Measurements from ENCODE around the gene MYL10. TPM values are rescaled to one million over a fixed set of nuclear protein-coding genes. Genes with fewer than 3 reads are reported as not detected.
"Not testable (repeated sequence)": the region's sequence is repeated elsewhere in the genome, so short reads cannot be mapped to it uniquely, and the experiment has no call there.

MYL10 gene
- total and polyA plus RNA-seq, 2 experiments from 2014 or later, result 1.3 TPM; not detected in 1

DNA sequence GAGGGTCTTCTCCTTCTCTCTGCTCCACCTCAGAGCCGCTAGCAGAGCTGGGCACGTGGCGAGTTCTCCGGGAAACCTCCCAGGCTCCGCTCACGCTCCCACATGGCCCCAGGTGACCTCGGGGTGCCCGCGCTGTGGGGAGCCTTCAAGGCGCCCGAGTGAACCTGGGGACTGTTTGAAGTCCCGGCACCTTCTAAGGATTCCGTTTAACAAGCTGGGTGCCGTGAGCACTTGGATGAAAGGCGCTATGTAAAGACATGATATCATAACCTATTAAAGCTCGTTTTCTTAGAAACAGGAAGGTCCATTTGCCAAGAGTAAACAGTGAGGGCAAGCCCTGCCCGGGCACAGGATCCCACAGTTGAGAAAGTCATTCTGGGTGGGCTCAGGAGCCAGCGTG, 15.8 kb upstream of the MYL10 start:
- no peak overlapping the region for H3K27ac ChIP-seq (ENCODE audit: low read depth)
- no peak overlapping the region for H3K27ac Mint-ChIP-seq
- no peak for DNase-seq (ENCODE audit: low spot score)
- H3K36me3 Mint-ChIP-seq (ENCODE audit: low read depth), result no peaks in the 10 kb centered on the region
- no peak overlapping the region for H3K4me2 ChIP-seq
- no peaks in the 10 kb centered on the region for H3K9me3 Mint-ChIP-seq
- no peak for TF ChIP-seq EZH2 (IDR thresholded peaks at IDR 0.05; ENCODE audit: low read depth, unreplicated experiment)
- TF ChIP-seq, protein P1, sequence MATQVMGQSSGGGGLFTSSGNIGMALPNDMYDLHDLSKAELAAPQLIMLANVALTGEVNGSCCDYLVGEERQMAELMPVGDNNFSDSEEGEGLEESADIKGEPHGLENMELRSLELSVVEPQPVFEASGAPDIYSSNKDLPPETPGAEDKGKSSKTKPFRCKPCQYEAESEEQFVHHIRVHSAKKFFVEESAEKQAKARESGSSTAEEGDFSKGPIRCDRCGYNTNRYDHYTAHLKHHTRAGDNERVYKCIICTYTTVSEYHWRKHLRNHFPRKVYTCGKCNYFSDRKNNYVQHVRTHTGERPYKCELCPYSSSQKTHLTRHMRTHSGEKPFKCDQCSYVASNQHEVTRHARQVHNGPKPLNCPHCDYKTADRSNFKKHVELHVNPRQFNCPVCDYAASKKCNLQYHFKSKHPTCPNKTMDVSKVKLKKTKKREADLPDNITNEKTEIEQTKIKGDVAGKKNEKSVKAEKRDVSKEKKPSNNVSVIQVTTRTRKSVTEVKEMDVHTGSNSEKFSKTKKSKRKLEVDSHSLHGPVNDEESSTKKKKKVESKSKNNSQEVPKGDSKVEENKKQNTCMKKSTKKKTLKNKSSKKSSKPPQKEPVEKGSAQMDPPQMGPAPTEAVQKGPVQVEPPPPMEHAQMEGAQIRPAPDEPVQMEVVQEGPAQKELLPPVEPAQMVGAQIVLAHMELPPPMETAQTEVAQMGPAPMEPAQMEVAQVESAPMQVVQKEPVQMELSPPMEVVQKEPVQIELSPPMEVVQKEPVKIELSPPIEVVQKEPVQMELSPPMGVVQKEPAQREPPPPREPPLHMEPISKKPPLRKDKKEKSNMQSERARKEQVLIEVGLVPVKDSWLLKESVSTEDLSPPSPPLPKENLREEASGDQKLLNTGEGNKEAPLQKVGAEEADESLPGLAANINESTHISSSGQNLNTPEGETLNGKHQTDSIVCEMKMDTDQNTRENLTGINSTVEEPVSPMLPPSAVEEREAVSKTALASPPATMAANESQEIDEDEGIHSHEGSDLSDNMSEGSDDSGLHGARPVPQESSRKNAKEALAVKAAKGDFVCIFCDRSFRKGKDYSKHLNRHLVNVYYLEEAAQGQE (IDR thresholded peaks at IDR 0.05; ENCODE audit: unreplicated experiment), result no peak
- no peak for TF ChIP-seq STAT1 (IDR thresholded peaks at IDR 0.05; ENCODE audit: unreplicated experiment)
- TF ChIP-seq, protein P2, sequence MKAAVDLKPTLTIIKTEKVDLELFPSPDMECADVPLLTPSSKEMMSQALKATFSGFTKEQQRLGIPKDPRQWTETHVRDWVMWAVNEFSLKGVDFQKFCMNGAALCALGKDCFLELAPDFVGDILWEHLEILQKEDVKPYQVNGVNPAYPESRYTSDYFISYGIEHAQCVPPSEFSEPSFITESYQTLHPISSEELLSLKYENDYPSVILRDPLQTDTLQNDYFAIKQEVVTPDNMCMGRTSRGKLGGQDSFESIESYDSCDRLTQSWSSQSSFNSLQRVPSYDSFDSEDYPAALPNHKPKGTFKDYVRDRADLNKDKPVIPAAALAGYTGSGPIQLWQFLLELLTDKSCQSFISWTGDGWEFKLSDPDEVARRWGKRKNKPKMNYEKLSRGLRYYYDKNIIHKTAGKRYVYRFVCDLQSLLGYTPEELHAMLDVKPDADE (IDR thresholded peaks at IDR 0.05), result no peak
- TF ChIP-seq POLR2AphosphoS5 (IDR thresholded peaks at IDR 0.05; ENCODE audit: low read depth), result no peak
- TF ChIP-seq ZNF114 (CRISPR knock-in tag; IDR thresholded peaks at IDR 0.05), result no peak
- TF ChIP-seq, protein P3, sequence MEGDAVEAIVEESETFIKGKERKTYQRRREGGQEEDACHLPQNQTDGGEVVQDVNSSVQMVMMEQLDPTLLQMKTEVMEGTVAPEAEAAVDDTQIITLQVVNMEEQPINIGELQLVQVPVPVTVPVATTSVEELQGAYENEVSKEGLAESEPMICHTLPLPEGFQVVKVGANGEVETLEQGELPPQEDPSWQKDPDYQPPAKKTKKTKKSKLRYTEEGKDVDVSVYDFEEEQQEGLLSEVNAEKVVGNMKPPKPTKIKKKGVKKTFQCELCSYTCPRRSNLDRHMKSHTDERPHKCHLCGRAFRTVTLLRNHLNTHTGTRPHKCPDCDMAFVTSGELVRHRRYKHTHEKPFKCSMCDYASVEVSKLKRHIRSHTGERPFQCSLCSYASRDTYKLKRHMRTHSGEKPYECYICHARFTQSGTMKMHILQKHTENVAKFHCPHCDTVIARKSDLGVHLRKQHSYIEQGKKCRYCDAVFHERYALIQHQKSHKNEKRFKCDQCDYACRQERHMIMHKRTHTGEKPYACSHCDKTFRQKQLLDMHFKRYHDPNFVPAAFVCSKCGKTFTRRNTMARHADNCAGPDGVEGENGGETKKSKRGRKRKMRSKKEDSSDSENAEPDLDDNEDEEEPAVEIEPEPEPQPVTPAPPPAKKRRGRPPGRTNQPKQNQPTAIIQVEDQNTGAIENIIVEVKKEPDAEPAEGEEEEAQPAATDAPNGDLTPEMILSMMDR (conservative IDR thresholded peaks at IDR 0.05; ENCODE audit: low read depth in 2 of 2), result no peak
- TF ChIP-seq, protein P4, sequence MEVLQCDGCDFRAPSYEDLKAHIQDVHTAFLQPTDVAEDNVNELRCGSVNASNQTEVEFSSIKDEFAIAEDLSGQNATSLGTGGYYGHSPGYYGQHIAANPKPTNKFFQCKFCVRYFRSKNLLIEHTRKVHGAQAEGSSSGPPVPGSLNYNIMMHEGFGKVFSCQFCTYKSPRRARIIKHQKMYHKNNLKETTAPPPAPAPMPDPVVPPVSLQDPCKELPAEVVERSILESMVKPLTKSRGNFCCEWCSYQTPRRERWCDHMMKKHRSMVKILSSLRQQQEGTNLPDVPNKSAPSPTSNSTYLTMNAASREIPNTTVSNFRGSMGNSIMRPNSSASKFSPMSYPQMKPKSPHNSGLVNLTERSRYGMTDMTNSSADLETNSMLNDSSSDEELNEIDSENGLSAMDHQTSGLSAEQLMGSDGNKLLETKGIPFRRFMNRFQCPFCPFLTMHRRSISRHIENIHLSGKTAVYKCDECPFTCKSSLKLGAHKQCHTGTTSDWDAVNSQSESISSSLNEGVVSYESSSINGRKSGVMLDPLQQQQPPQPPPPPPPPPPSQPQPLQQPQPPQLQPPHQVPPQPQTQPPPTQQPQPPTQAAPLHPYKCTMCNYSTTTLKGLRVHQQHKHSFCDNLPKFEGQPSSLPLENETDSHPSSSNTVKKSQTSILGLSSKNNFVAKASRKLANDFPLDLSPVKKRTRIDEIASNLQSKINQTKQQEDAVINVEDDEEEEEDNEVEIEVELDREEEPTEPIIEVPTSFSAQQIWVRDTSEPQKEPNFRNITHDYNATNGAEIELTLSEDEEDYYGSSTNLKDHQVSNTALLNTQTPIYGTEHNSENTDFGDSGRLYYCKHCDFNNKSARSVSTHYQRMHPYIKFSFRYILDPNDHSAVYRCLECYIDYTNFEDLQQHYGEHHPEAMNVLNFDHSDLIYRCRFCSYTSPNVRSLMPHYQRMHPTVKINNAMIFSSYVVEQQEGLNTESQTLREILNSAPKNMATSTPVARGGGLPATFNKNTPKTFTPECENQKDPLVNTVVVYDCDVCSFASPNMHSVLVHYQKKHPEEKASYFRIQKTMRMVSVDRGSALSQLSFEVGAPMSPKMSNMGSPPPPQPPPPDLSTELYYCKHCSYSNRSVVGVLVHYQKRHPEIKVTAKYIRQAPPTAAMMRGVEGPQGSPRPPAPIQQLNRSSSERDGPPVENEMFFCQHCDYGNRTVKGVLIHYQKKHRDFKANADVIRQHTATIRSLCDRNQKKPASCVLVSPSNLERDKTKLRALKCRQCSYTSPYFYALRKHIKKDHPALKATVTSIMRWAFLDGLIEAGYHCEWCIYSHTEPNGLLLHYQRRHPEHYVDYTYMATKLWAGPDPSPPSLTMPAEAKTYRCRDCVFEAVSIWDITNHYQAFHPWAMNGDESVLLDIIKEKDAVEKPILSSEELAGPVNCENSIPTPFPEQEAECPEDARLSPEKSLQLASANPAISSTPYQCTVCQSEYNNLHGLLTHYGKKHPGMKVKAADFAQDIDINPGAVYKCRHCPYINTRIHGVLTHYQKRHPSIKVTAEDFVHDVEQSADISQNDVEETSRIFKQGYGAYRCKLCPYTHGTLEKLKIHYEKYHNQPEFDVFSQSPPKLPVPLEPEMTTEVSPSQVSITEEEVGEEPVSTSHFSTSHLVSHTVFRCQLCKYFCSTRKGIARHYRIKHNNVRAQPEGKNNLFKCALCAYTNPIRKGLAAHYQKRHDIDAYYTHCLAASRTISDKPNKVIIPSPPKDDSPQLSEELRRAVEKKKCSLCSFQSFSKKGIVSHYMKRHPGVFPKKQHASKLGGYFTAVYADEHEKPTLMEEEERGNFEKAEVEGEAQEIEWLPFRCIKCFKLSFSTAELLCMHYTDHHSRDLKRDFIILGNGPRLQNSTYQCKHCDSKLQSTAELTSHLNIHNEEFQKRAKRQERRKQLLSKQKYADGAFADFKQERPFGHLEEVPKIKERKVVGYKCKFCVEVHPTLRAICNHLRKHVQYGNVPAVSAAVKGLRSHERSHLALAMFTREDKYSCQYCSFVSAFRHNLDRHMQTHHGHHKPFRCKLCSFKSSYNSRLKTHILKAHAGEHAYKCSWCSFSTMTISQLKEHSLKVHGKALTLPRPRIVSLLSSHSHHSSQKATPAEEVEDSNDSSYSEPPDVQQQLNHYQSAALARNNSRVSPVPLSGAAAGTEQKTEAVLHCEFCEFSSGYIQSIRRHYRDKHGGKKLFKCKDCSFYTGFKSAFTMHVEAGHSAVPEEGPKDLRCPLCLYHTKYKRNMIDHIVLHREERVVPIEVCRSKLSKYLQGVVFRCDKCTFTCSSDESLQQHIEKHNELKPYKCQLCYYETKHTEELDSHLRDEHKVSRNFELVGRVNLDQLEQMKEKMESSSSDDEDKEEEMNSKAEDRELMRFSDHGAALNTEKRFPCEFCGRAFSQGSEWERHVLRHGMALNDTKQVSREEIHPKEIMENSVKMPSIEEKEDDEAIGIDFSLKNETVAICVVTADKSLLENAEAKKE (CRISPR knock-in tag; IDR thresholded peaks at IDR 0.05), result no peak
- H3F3A ChIP-seq (replicated peaks; ENCODE audit: low read depth), result no peaks in the 10 kb centered on the region
- H2AFZ ChIP-seq, result peak overlapping the region; percentile 92
- no peaks in the 10 kb centered on the region for H3K79me2 ChIP-seq (replicated peaks; ENCODE audit: insufficient read depth)
- no peaks in the 10 kb centered on the region for H3K36me3 ChIP-seq (ENCODE audit: insufficient read depth)
- ATAC-seq, result peak; percentile 48
- no peak overlapping the region for H3K4me3 ChIP-seq
- H3K4me1 ChIP-seq (ENCODE audit: insufficient read depth), result no peaks in the 10 kb centered on the region; the same call in 1 of the 2 replicates
- H3K4me1 Mint-ChIP-seq, result peaks cover 10% of the 10 kb centered on the region; the same call in 2 of the 3 replicates
- H4K20me1 ChIP-seq (replicated peaks; ENCODE audit: insufficient read depth), result no peaks in the 10 kb centered on the region
- no peaks in the 10 kb centered on the region for H3K27me3 ChIP-seq (ENCODE audit: insufficient read depth)
- no peak overlapping the region for H3K4me3 Mint-ChIP-seq
- no peaks in the 10 kb centered on the region for H3K9me2 ChIP-seq (ENCODE audit: insufficient read depth)
- H3K27me3 Mint-ChIP-seq (ENCODE audit: insufficient read depth, low read depth, poor library complexity), result peaks cover 3% of the 10 kb centered on the region

DNA sequence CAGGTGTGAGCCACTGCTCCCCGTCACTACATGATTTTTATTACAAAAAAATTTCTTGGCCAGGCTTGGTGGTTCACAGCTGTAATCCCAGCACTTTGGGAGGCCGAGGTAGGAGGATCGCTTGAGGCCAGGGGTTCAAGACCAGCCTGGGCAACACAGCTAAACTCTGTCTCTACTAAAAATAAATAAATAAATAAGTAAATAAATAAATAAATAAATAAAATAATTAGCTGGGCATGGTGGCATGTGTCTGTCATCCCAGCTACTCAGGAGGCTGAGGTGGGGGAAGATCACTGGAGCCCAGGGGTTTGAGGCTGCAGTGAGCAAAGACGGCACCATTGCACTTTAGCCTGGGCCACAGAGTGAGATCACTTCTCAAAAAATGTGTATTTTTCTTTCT, 10.0 kb upstream of the MYL10 start:
- not testable (repeated sequence) for H3F3A ChIP-seq (replicated peaks; ENCODE audit: low read depth); H3K27ac ChIP-seq (ENCODE audit: low read depth); H3K4me3 ChIP-seq; H3K4me1 ChIP-seq (ENCODE audit: insufficient read depth); H3K27ac Mint-ChIP-seq; DNase-seq (ENCODE audit: low spot score); H3K4me2 ChIP-seq; H3K4me1 Mint-ChIP-seq; ATAC-seq; H3K27me3 Mint-ChIP-seq (ENCODE audit: insufficient read depth, low read depth, poor library complexity); H3K36me3 ChIP-seq (ENCODE audit: insufficient read depth); H3K9me3 Mint-ChIP-seq; H2AFZ ChIP-seq; H3K27me3 ChIP-seq (ENCODE audit: insufficient read depth); H4K20me1 ChIP-seq (replicated peaks; ENCODE audit: insufficient read depth); H3K4me3 Mint-ChIP-seq; H3K79me2 ChIP-seq (replicated peaks; ENCODE audit: insufficient read depth); H3K36me3 Mint-ChIP-seq (ENCODE audit: low read depth); H3K9me2 ChIP-seq (ENCODE audit: insufficient read depth)

Measured in GM23338 (cell line).